ENCODE results near the gene NUP88.

DNA sequence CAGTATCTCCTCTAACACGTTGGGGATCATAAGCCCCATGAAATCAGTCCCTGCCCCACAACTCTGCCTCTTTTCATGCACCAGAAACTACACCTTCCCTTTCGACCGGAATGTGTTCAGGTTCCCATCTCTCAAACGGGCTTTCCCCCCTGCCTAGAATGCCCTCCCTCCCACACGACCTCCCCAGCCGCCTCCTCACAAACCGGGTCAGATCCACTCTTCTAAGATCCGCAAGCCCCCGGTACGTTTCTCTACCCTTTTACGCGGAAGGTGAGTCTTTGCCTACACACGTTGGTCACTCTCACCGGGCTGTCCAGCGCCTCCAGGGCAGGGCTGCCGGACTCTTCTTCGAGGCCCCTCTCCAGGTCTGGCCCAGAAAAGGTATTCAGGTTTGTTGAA is 48.6 kb upstream of the NUP88 start:
- TF ChIP-seq EGR1 (IDR thresholded peaks at IDR 0.05; ENCODE audit: low read depth in 2 of 2), result no peak
- TF ChIP-seq CTCF (IDR thresholded peaks at IDR 0.05; ENCODE audit: low read depth, low read length, missing input control), result no peak
- TF ChIP-seq RAD21 (IDR thresholded peaks at IDR 0.05), result no peak
- TF ChIP-seq REST (IDR thresholded peaks at IDR 0.05), result no peak
- no peak for TF ChIP-seq HNF4G (IDR thresholded peaks at IDR 0.05)
- TF ChIP-seq SP1 (IDR thresholded peaks at IDR 0.05), result no peak
- TF ChIP-seq MAX (IDR thresholded peaks at IDR 0.05), result no peak
- no peak for TF ChIP-seq YY1 (IDR thresholded peaks at IDR 0.05)
- TF ChIP-seq JUND (IDR thresholded peaks at IDR 0.05), result no peak
- TF ChIP-seq ZBTB33 (IDR thresholded peaks at IDR 0.05), result no peak
- TF ChIP-seq GABPA (IDR thresholded peaks at IDR 0.05 in 1 of 2, conservative IDR thresholded peaks at IDR 0.05 in 1 of 2), result no peak
- no peak for TF ChIP-seq FOXA1 (IDR thresholded peaks at IDR 0.05)
- no peak for TF ChIP-seq RXRA (IDR thresholded peaks at IDR 0.05)
- no peak for TF ChIP-seq TAF1 (conservative IDR thresholded peaks at IDR 0.05)

Measured in liver (tissue), 3 donors.